H1 (cell line): Measurements from ENCODE around the gene ZRANB1. TPM values are rescaled to one million over a fixed set of nuclear protein-coding genes. Genes with fewer than 3 reads are reported as not detected.

ENCODE experiments used
- CTCF ChIA-PET: fragments of 300-600 bp; sonication (Branson Sonifier 250); formaldehyde crosslinking; loops from one replicate; lab custom pipeline; 2021; ENCODE audit not compliant: partially characterized antibody; lab: Charles Lee
- POLR2A ChIA-PET: fragments of 300-600 bp; sonication (Branson Sonifier 250); formaldehyde crosslinking; loops from one replicate; lab custom pipeline; 2021; ENCODE audit warnings: inconsistent platforms; ENCODE audit not compliant: partially characterized antibody; lab: Charles Lee
- DNase-seq, 2 experiments: peaks; one replicate each; pipeline versions ENCODE4 v3.0.0 to v3.0.0-alpha.2; 2010 to 2022; ENCODE audit warnings: low spot score in 2 of 2, low read depth in 1 of 2, mixed read lengths in 1 of 2
- FAIRE-seq: peaks from 2 replicates; lab custom pipeline; 2011; peaks lifted over from hg19 to GRCh38; lab: Jason Lieb, UNC
- H2AFZ ChIP-seq: 2 replicates; pipeline ENCODE4 v1.8.1; 2012; ENCODE audit warnings: low read length, inconsistent platforms
- H2AK5ac ChIP-seq: 2 replicates; pipeline ENCODE4 v1.6.1; 2013; ENCODE audit warnings: low read depth, low read length
- H2BK120ac ChIP-seq: replicated peaks from 2 replicates; pipeline ENCODE3; 2013; ENCODE audit warnings: low read depth, low read length, inconsistent platforms
- H2BK12ac ChIP-seq: 2 replicates; pipeline ENCODE4 v1.6.1; 2013; ENCODE audit warnings: low read depth, low read length
- H2BK15ac ChIP-seq: 2 replicates; pipeline ENCODE4 v1.6.1; 2013; ENCODE audit warnings: low read length
- H2BK20ac ChIP-seq: 2 replicates; pipeline ENCODE4 v1.6.1; 2013; ENCODE audit warnings: low read length
- H2BK5ac ChIP-seq: 2 replicates; pipeline ENCODE4 v1.6.1; 2013; ENCODE audit warnings: low read depth, low read length
- H3K14ac ChIP-seq: 2 replicates; pipeline ENCODE4 v1.6.1; 2013; ENCODE audit warnings: inconsistent platforms; ENCODE audit not compliant: insufficient read length
- H3K18ac ChIP-seq: 2 replicates; pipeline ENCODE4 v1.6.1; 2013; ENCODE audit warnings: low read length; ENCODE audit errors: extremely low read depth
- H3K23ac ChIP-seq: 2 replicates; pipeline ENCODE4 v1.6.1; 2013; ENCODE audit warnings: inconsistent platforms; ENCODE audit not compliant: insufficient read length
- H3K23me2 ChIP-seq: 2 replicates; pipeline ENCODE4 v1.6.1; 2013; ENCODE audit warnings: low read depth, low read length
- H3K27ac ChIP-seq: 2 replicates; pipeline ENCODE4 v1.6.1; 2011; ENCODE audit warnings: low read depth, low read length, inconsistent platforms
- H3K27me3 ChIP-seq, 4 experiments: replicated peaks in 1 of 4; 1 replicate in 1 of 4; 2 replicates in 3 of 4; pipeline versions ENCODE4 v1.6.1 to v1.8.1; 2011 to 2013; ENCODE audit warnings: low read length in 3 of 4, mild to moderate bottlenecking in 3 of 4, inconsistent platforms in 2 of 4, mixed read lengths in 2 of 4, moderate library complexity in 1 of 4; ENCODE audit not compliant: control insufficient read depth in 3 of 4, insufficient read depth in 3 of 4; ENCODE audit errors: extremely low read depth in 1 of 4
- H3K36me3 ChIP-seq, 4 experiments: 2 replicates each; pipeline versions ENCODE4 v1.6.1 to v1.8.1; 2011 to 2013; ENCODE audit warnings: mild to moderate bottlenecking in 4 of 4, low read length in 3 of 4, moderate library complexity in 2 of 4, control low read depth in 1 of 4, inconsistent platforms in 1 of 4; ENCODE audit not compliant: insufficient read depth in 4 of 4, control insufficient read depth in 2 of 4
- H3K4ac ChIP-seq: replicated peaks from 2 replicates; pipeline ENCODE3; 2013; ENCODE audit warnings: low read length, low read depth, mixed read lengths, inconsistent platforms; ENCODE audit not compliant: insufficient read length
- H3K4me1 ChIP-seq, 4 experiments: replicated peaks in 1 of 4; 1 replicate in 1 of 4; 2 replicates in 3 of 4; pipeline versions ENCODE4 v1.6.1 to v1.8.1; 2011 to 2013; ENCODE audit warnings: low read length in 3 of 4, inconsistent platforms in 2 of 4, mixed read lengths in 1 of 4; ENCODE audit not compliant: insufficient read depth in 4 of 4, control insufficient read depth in 3 of 4
- H3K4me2 ChIP-seq, 2 experiments: 2 replicates each; pipeline versions ENCODE4 v1.6.1 to v1.8.1; 2011 to 2013; ENCODE audit warnings: low read depth in 2 of 2, low read length in 2 of 2, control low read depth in 1 of 2, inconsistent platforms in 1 of 2, mild to moderate bottlenecking in 1 of 2; ENCODE audit not compliant: insufficient read depth in 1 of 2
- H3K4me3 ChIP-seq, 4 experiments: fragments of 200-600, 300-600 bp in 1 of 4; sonication (generic), shearing (Covaris generic), sonication (Bioruptor Twin) in 1 of 4; 2 replicates each; pipeline versions ENCODE4 v1.5.1 to v1.8.1; 2011 to 2016; ENCODE audit warnings: low read length in 4 of 4, low read depth in 3 of 4, control low read depth in 2 of 4, inconsistent platforms in 2 of 4, mild to moderate bottlenecking in 2 of 4, mixed read lengths in 1 of 4, moderate library complexity in 1 of 4; ENCODE audit not compliant: insufficient read depth in 2 of 4; ENCODE audit errors: extremely low read depth in 1 of 4
- H3K56ac ChIP-seq: replicated peaks from 2 replicates; pipeline ENCODE3; 2013; ENCODE audit warnings: low read depth, mild to moderate bottlenecking, mixed read lengths, low read length, inconsistent platforms; ENCODE audit not compliant: insufficient read length
- H3K79me1 ChIP-seq: 2 replicates; pipeline ENCODE4 v1.6.1; 2013; ENCODE audit warnings: low read depth, low read length, control low read depth
- H3K79me2 ChIP-seq, 2 experiments: 2 replicates each; pipeline versions ENCODE4 v1.6.1 to v1.8.1; 2012 to 2013; ENCODE audit warnings: low read length in 2 of 2, mild to moderate bottlenecking in 2 of 2, inconsistent platforms in 1 of 2; ENCODE audit not compliant: insufficient read depth in 2 of 2, control insufficient read depth in 1 of 2
- H3K9ac ChIP-seq, 4 experiments: replicated peaks in 1 of 4; 1 replicate in 1 of 4; 2 replicates in 3 of 4; pipeline versions ENCODE4 v1.6.1 to v1.8.1; 2011 to 2013; ENCODE audit warnings: low read depth in 3 of 4, low read length in 3 of 4, control low read depth in 2 of 4, mild to moderate bottlenecking in 2 of 4, moderate library complexity in 2 of 4, inconsistent platforms in 1 of 4; ENCODE audit errors: extremely low read depth in 1 of 4
- H3K9me3 ChIP-seq, 2 experiments: 2 replicates each; pipeline versions ENCODE4 v1.6.1 to v1.8.1; 2012 to 2013; ENCODE audit warnings: mild to moderate bottlenecking in 2 of 2, moderate library complexity in 2 of 2, control low read depth in 1 of 2, inconsistent platforms in 1 of 2, low read depth in 1 of 2, low read length in 1 of 2, mixed read lengths in 1 of 2; ENCODE audit not compliant: insufficient read depth in 2 of 2
- H4K20me1 ChIP-seq, 2 experiments: replicated peaks in 1 of 2; 2 replicates each; pipeline versions ENCODE3 to v1.8.1; 2011 to 2013; ENCODE audit warnings: inconsistent platforms in 2 of 2, low read length in 2 of 2, mild to moderate bottlenecking in 1 of 2; ENCODE audit not compliant: insufficient read depth in 2 of 2, control insufficient read depth in 1 of 2
- H4K5ac ChIP-seq: 2 replicates; pipeline ENCODE4 v1.6.1; 2013; ENCODE audit warnings: low read length, low read depth, mixed read lengths, inconsistent platforms; ENCODE audit not compliant: insufficient read length
- H4K8ac ChIP-seq: 2 replicates; pipeline ENCODE4 v1.8.0; 2013; ENCODE audit warnings: mild to moderate bottlenecking, moderate library complexity, low read length, inconsistent platforms; ENCODE audit not compliant: insufficient read depth; ENCODE audit errors: extremely low read depth
- H4K91ac ChIP-seq: replicated peaks from 2 replicates; pipeline ENCODE3; 2013; ENCODE audit warnings: low read length, mixed read lengths, inconsistent platforms; ENCODE audit not compliant: insufficient read length
- JUN ChIP-seq: IDR thresholded peaks from 2 replicates; pipeline ENCODE4 v1.6.1; 2011; ENCODE audit warnings: low read depth, mild to moderate bottlenecking, improper control_type of control experiment, low read length
- POLR2AphosphoS5 ChIP-seq: IDR thresholded peaks from 2 replicates; pipeline ENCODE4 v1.6.1; 2011; ENCODE audit warnings: low read depth, low read length
- POU5F1 ChIP-seq: IDR thresholded peaks from 2 replicates; pipeline ENCODE4 v1.6.1; 2011; ENCODE audit warnings: low read depth, mild to moderate bottlenecking, low read length, moderate library complexity
- SIRT6 ChIP-seq: IDR thresholded peaks from one replicate; pipeline ENCODE4 v1.7.1; 2012; ENCODE audit warnings: low read length, inconsistent platforms
- WGBS, 2 experiments: shearing (Covaris generic) in 1 of 2; methylation state at CpG; one replicate each; pipeline versions ENCODE4 v1.1.6 to v1.1.7; 2013 to 2015; ENCODE audit warnings: low lambda C conversion rate in 2 of 2, mixed read lengths in 2 of 2, inconsistent platforms in 1 of 2, low coverage in 1 of 2, missing lambda C conversion rate in 1 of 2; ENCODE audit not compliant: insufficient replicate concordance in 2 of 2, insufficient coverage in 1 of 2, insufficient read length in 1 of 2; ENCODE audit errors: extremely low coverage in 1 of 2, missing lambda C conversion rate in 1 of 2; 5-methylcytosine and 5-hydroxymethylcytosine counted together
- polyA plus RNA-seq, 7 experiments: library from polyadenylated mRNA; depleted of rRNA in 3 of 7; stranded (reverse) in 5 of 7; unstranded in 2 of 7; fragments of >200 nt in 5 of 7; fragments of 200-250 nt in 2 of 7; gene quantifications; 1 replicate in 5 of 7; 2 replicates in 1 of 7; 4 replicates in 1 of 7; pipeline versions ENCODE4 v1.2.1 to v1.2.3, GENCODE V29; 2011 to 2013; ENCODE audit warnings: missing spikeins in 2 of 7, mixed read lengths in 2 of 7
- total RNA-seq: library from RNA; stranded (reverse); fragmentation: NEBNext Ultra II Directional; extraction: Animal tissue kit (Norgen Biotek cat#: 25700); gene quantifications from 2 replicates; pipeline ENCODE4 v1.2.1, GENCODE V29; 2021

The ZRANB1 gene
- total and polyA plus RNA-seq, 2 of the 8 experiments (the other 6 are each of a cell fraction or from before 2014, with no cell fraction given) = 6.1 to 19.9 TPM

DNA sequence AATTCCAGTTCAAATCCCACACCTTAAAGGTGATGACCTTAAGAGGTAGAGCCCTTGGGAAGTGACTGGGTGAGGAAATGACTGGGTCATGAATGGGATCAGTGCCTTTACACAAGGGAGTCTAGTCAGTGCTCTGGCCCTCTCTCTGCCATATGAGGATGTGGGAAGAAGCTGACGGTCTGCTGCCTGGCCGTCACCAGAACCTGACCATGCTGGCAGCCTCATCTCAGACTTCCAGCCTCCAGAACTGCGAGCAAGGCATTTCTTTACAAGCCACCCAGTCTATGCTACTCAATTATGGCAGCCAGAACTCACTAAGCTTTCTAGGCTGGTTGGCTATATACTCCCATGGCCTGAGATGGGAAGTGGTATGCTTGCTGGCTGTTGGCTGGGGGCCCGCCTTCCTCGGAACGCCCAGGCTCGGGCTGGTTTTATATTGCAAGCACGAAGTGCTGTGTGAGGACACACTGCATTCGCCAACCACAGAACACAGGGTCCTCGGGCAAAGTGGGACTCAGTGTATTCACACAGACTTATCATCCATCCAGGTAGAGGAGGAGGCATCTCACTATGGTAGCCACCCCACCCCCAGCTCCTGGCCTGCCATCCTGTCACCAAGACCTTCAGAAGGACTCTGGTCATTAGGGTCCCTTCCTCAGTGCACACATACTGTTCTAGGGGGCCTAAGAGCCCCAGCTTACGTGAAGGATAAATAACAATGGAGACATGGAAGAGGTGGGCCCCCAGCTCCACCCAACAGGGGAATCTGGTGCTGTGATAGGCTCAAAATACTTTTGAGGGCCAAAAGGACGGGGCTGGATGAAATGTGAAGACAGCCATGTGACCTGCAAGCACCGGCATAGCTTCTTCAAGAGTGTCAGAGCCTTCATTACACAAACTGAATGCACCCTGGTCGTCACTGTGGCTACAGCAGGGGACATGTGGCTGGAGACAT is 49.0 kb downstream of the ZRANB1 start:
- DNase-seq (no peak), FAIRE-seq (no peak)
- no peak overlapping the region for H3K27ac ChIP-seq
- H3K36me3 ChIP-seq = peaks cover 33 to 94% (median 62%) of the 10 kb centered on the region in 4 experiments
- H4K20me1 ChIP-seq = peaks cover 19 to 21% of the 10 kb centered on the region in 2 experiments
- H3K23ac ChIP-seq = no peak overlapping the region
- H3K4ac ChIP-seq = no peak overlapping the region
- no peak for TF ChIP-seq POU5F1
- TF ChIP-seq JUN = no peak
- TF ChIP-seq SIRT6 = no peak
- TF ChIP-seq POLR2AphosphoS5 = peak; percentile 28; the same call in 1 of the 2 replicates
- 87% methylated on average over 14 of the region's 14 CpGs; no CpG with 5 or more reads in 1 of the 2 experiments for WGBS, 2 experiments
- H3K79me1 ChIP-seq = no peaks in the 10 kb centered on the region
- no peak overlapping the region for H2BK5ac ChIP-seq
- no peaks in the 10 kb centered on the region for H3K79me2 ChIP-seq
- no peak overlapping the region for H2AK5ac ChIP-seq
- H2BK12ac ChIP-seq = no peak overlapping the region
- no peak overlapping the region for H2BK120ac ChIP-seq
- no peak overlapping the region for H2BK15ac ChIP-seq
- H3K27me3 ChIP-seq = no peaks in the 10 kb centered on the region
- no peak overlapping the region for H4K5ac ChIP-seq
- no peaks in the 10 kb centered on the region; a peak in 1 of 7 replicates for H3K4me1 ChIP-seq
- no peak overlapping the region for H4K91ac ChIP-seq
- H3K18ac ChIP-seq = no peak overlapping the region
- H2AFZ ChIP-seq = no peak overlapping the region
- H3K9ac ChIP-seq = no peak overlapping the region
- ChIA-PET POLR2A (interaction anchor here (1.0 kb wide), 1 partner anchor 76 kb away, joined by 3 read pairs; no protein-coding TSS in a partner anchor), CTCF (interaction anchor here (0.7 to 4.1 kb wide), 8 partner anchors 9 to 115 kb away, joined by 3 to 22 read pairs (median 3); no protein-coding TSS in a partner anchor)
- H3K23me2 ChIP-seq = no peaks in the 10 kb centered on the region
- H3K4me2 ChIP-seq = no peak overlapping the region
- H2BK20ac ChIP-seq = no peak overlapping the region
- no peak overlapping the region for H3K56ac ChIP-seq
- no peaks in the 10 kb centered on the region for H3K9me3 ChIP-seq
- H3K14ac ChIP-seq = no peak overlapping the region
- no peak overlapping the region for H3K4me3 ChIP-seq
- H4K8ac ChIP-seq = no peak overlapping the region
